OCI-LY7 (cell line): ENCODE data around the gene MRAP. TPM values are rescaled to one million over a fixed set of nuclear protein-coding genes. Genes with fewer than 3 reads are reported as not detected.

ENCODE experiments used
- BruUV-seq: library from RNA; stranded (reverse); fragments of 400-500 nt; replicated peaks from 2 replicates; lab custom pipeline; 2021; lab: Mats Ljungman, UMichigan
- CTCF ChIA-PET: fragments of 300-600 bp; sonication (Branson Sonifier 250); formaldehyde crosslinking; loops from one replicate; lab custom pipeline; 2022; ENCODE audit warnings: antibody characterized with exemption; ENCODE audit not compliant: unreplicated experiment; lab: Charles Lee
- POLR2A ChIA-PET: fragments of 300-600 bp; sonication (Branson Sonifier 250); formaldehyde crosslinking; loops from one replicate; lab custom pipeline; 2022; ENCODE audit warnings: antibody characterized with exemption; lab: Charles Lee
- DNase-seq: peaks from one replicate; pipeline ENCODE4 v3.0.0-alpha.2; 2015; ENCODE audit warnings: low spot score
- H2AFZ ChIP-seq: fragments of 200-600 bp; sonication (generic), shearing (Covaris generic); 2 replicates; pipeline ENCODE4 v1.6.1; 2014; ENCODE audit warnings: mild to moderate bottlenecking, antibody characterized with exemption, low read length, moderate library complexity
- H3K27ac ChIP-seq: fragments of 200-600 bp; sonication (generic); 2 replicates; pipeline ENCODE4 v1.5.1; 2014; ENCODE audit warnings: mixed run types, low read depth, mild to moderate bottlenecking, moderate library complexity, low read length, inconsistent platforms; ENCODE audit not compliant: poor library complexity, severe bottlenecking
- H3K36me3 ChIP-seq: fragments of 200-600 bp; sonication (generic); 2 replicates; pipeline ENCODE4 v1.6.1; 2014; ENCODE audit warnings: mild to moderate bottlenecking, antibody characterized with exemption, low read length, moderate library complexity, mixed read lengths; ENCODE audit not compliant: insufficient read depth
- H3K4me1 ChIP-seq: fragments of 200-600 bp; sonication (generic); 2 replicates; pipeline ENCODE4 v1.5.1; 2014; ENCODE audit warnings: mild to moderate bottlenecking, low read length; ENCODE audit not compliant: insufficient read depth, poor library complexity, severe bottlenecking
- H3K4me2 ChIP-seq: fragments of 200-600 bp; sonication (generic); 2 replicates; pipeline ENCODE4 v1.6.1; 2014; ENCODE audit warnings: mild to moderate bottlenecking, low read length
- H3K4me3 ChIP-seq: fragments of 200-600 bp; sonication (generic); 2 replicates; pipeline ENCODE4 v1.5.1; 2014; ENCODE audit warnings: mild to moderate bottlenecking, low read depth, low read length; ENCODE audit not compliant: poor library complexity, severe bottlenecking
- H3K79me2 ChIP-seq: fragments of 200-600 bp; sonication (generic); 2 replicates; pipeline ENCODE4 v1.6.1; 2016; ENCODE audit warnings: low read depth, mild to moderate bottlenecking, low read length, moderate library complexity, mixed read lengths; ENCODE audit not compliant: insufficient read depth
- H3K9me2 ChIP-seq: fragments of 200-600 bp; sonication (generic); 2 replicates; pipeline ENCODE4 v1.6.1; 2016; ENCODE audit warnings: mild to moderate bottlenecking, low read length, mixed read lengths; ENCODE audit not compliant: insufficient read depth
- H3K9me3 ChIP-seq: fragments of 200-600 bp; sonication (generic); 2 replicates; pipeline ENCODE4 v1.6.1; 2014; ENCODE audit warnings: mild to moderate bottlenecking, mixed run types, low read length, mixed read lengths
- H4K20me1 ChIP-seq: fragments of 200-600 bp; sonication (generic); 2 replicates; pipeline ENCODE4 v1.6.1; 2014; ENCODE audit warnings: mild to moderate bottlenecking, antibody characterized with exemption, low read length, moderate library complexity, mixed read lengths; ENCODE audit not compliant: insufficient read depth
- CTCF ChIP-seq: fragments of 200-600 bp; sonication (generic); conservative IDR thresholded peaks from 2 replicates; pipeline ENCODE4 v1.5.1; 2014; ENCODE audit warnings: mild to moderate bottlenecking, antibody characterized with exemption, low read length, moderate library complexity, mixed read lengths
- EZH2phosphoT487 ChIP-seq: fragments of 200-600 bp; sonication (generic); IDR thresholded peaks from 2 replicates; pipeline ENCODE4 v1.6.1; 2018; ENCODE audit warnings: low read depth, borderline replicate concordance, mild to moderate bottlenecking, mixed run types, antibody characterized with exemption, low read length, moderate library complexity, mixed read lengths
- intact Hi-C: fragments of 100-400 bp; cut with micrococcal nuclease; formaldehyde crosslinking; loops from one replicate; pipeline ENCODE4 v1.10.0; 2022; ENCODE audit not compliant: unreplicated experiment
- total RNA-seq, 2 experiments: library from RNA; depleted of rRNA in 1 of 2; stranded (reverse); fragments of >200 nt in 1 of 2; shearing (Covaris generic) in 1 of 2; gene quantifications; 2 replicates each; pipeline ENCODE4 v1.2.3, GENCODE V29; 2014 to 2022

The MRAP gene
- total RNA-seq, 2 experiments from 2014 or later, result not detected

- no peak overlapping the region for H2AFZ ChIP-seq
- no peaks in the 10 kb centered on the region for H3K9me2 ChIP-seq
- no peak overlapping the region for H3K4me3 ChIP-seq
- H3K27ac ChIP-seq, result no peak overlapping the region
- no peak for DNase-seq
- no peaks in the 10 kb centered on the region for H3K9me3 ChIP-seq
- BruUV-seq, result no TSS peak
- intact Hi-C loops, result no loop called here
- H3K4me1 ChIP-seq, result no peaks in the 10 kb centered on the region
- peaks cover 98% of the 10 kb centered on the region for H3K36me3 ChIP-seq
- no peaks in the 10 kb centered on the region for H3K79me2 ChIP-seq
- ChIA-PET POLR2A (no interaction called here), CTCF (no interaction called here)
- H3K4me2 ChIP-seq, result no peak overlapping the region
- TF ChIP-seq EZH2phosphoT487 (no peak), CTCF (no peak)
- H4K20me1 ChIP-seq, result no peaks in the 10 kb centered on the region
Observed at GRCh38 chr21:32325706-32326105, 27.1 kb downstream of the MRAP start.

- TF ChIP-seq CTCF, result no peak
- TF ChIP-seq EZH2phosphoT487, result no peak
- Histone ChIP-seq H3K9me3 (no peaks in the 10 kb centered on the region), H4K20me1 (no peaks in the 10 kb centered on the region), H2AFZ (no peak overlapping the region), H3K9me2 (no peaks in the 10 kb centered on the region), H3K36me3 (peaks cover 98% of the 10 kb centered on the region), H3K4me1 (no peaks in the 10 kb centered on the region), H3K79me2 (no peaks in the 10 kb centered on the region), H3K27ac (no peak overlapping the region), H3K4me3 (no peak overlapping the region), H3K4me2 (no peak overlapping the region)
- CTCF ChIA-PET, result no interaction called here
- POLR2A ChIA-PET, result no interaction called here
- intact Hi-C loops, result no loop called here
- BruUV-seq, result no TSS peak
- DNase-seq, result no peak
Observed at GRCh38 chr21:32328595-32328994, 29.9 kb downstream of the MRAP start.

GRCh38 chr21:32329331-32329730 is 30.7 kb downstream of the MRAP start:
- Histone ChIP-seq H3K79me2 (no peaks in the 10 kb centered on the region), H3K4me3 (no peak overlapping the region), H3K9me3 (no peaks in the 10 kb centered on the region), H3K9me2 (no peaks in the 10 kb centered on the region), H3K4me1 (no peaks in the 10 kb centered on the region), H4K20me1 (no peaks in the 10 kb centered on the region), H3K27ac (no peak overlapping the region), H3K36me3 (peaks cover 98% of the 10 kb centered on the region), H3K4me2 (no peak overlapping the region), H2AFZ (no peak overlapping the region)
- TF ChIP-seq CTCF, result no peak
- no peak for TF ChIP-seq EZH2phosphoT487
- DNase-seq, result no peak
- no TSS peak for BruUV-seq
- intact Hi-C loops, result no loop called here
- CTCF ChIA-PET, result no interaction called here
- POLR2A ChIA-PET, result no interaction called here
